ENCODE results near the gene FLT1. TPM values are rescaled to one million over a fixed set of nuclear protein-coding genes. Genes with fewer than 3 reads are reported as not detected.

FLT1 gene
- total and polyA plus RNA-seq, 2 donors (not counting 1 experiment from before 2014, with no cell fraction given) = 1.3 to 2.5 TPM

- H4K20me1 ChIP-seq (ENCODE audit: control insufficient read depth, extremely low read depth, insufficient read depth, low read length) = no peaks in the 10 kb centered on the region
- peak overlapping the region; percentile 3 to 54 (median 28) for H3K4me3 ChIP-seq (replicated peaks in 1 of 4; ENCODE audit: control extremely low read depth in 1 of 4, insufficient read depth in 1 of 4, low read depth in 3 of 4, low read length in 4 of 4)
- H3K36me3 ChIP-seq (ENCODE audit: control insufficient read depth, insufficient read depth, low read length) = no peaks in the 10 kb centered on the region
- no peak overlapping the region for H3K27ac ChIP-seq (ENCODE audit: insufficient read depth, low read length)
- H3K79me2 ChIP-seq (ENCODE audit: control insufficient read depth, insufficient read depth, low read length) = no peaks in the 10 kb centered on the region
- H3K4me1 ChIP-seq (ENCODE audit: control insufficient read depth, extremely low read depth, insufficient read depth, low read length) = peaks cover 4% of the 10 kb centered on the region
- H3K9ac ChIP-seq (ENCODE audit: insufficient read depth, low read length) = no peak overlapping the region
- H3K9me3 ChIP-seq (ENCODE audit: control insufficient read depth, insufficient read depth, low read depth, low read length) = no peaks in the 10 kb centered on the region
- peaks cover 4% of the 10 kb centered on the region for H3K27me3 ChIP-seq (ENCODE audit: control insufficient read depth, insufficient read depth, low read length)
- TF ChIP-seq EZH2 (IDR thresholded peaks at IDR 0.05; ENCODE audit: low read length, missing control alignments) = no peak
- TF ChIP-seq, protein P1, sequence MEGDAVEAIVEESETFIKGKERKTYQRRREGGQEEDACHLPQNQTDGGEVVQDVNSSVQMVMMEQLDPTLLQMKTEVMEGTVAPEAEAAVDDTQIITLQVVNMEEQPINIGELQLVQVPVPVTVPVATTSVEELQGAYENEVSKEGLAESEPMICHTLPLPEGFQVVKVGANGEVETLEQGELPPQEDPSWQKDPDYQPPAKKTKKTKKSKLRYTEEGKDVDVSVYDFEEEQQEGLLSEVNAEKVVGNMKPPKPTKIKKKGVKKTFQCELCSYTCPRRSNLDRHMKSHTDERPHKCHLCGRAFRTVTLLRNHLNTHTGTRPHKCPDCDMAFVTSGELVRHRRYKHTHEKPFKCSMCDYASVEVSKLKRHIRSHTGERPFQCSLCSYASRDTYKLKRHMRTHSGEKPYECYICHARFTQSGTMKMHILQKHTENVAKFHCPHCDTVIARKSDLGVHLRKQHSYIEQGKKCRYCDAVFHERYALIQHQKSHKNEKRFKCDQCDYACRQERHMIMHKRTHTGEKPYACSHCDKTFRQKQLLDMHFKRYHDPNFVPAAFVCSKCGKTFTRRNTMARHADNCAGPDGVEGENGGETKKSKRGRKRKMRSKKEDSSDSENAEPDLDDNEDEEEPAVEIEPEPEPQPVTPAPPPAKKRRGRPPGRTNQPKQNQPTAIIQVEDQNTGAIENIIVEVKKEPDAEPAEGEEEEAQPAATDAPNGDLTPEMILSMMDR (conservative IDR thresholded peaks at IDR 0.05 in 1 of 2, IDR thresholded peaks at IDR 0.05 in 1 of 2; ENCODE audit: low read depth in 1 of 2, low read length in 2 of 2) = no peak
- DNase-seq (ENCODE audit: low read depth in 2 of 2) = no peak
- H3K4me2 ChIP-seq (ENCODE audit: extremely low read depth, insufficient read depth, low read length) = peak overlapping the region; percentile 59
- peak overlapping the region; percentile 53 for H2AFZ ChIP-seq (ENCODE audit: low read length)
Measured at GRCh38 chr13:28531845-28532387, 37.0 kb upstream of the FLT1 start.

DNA sequence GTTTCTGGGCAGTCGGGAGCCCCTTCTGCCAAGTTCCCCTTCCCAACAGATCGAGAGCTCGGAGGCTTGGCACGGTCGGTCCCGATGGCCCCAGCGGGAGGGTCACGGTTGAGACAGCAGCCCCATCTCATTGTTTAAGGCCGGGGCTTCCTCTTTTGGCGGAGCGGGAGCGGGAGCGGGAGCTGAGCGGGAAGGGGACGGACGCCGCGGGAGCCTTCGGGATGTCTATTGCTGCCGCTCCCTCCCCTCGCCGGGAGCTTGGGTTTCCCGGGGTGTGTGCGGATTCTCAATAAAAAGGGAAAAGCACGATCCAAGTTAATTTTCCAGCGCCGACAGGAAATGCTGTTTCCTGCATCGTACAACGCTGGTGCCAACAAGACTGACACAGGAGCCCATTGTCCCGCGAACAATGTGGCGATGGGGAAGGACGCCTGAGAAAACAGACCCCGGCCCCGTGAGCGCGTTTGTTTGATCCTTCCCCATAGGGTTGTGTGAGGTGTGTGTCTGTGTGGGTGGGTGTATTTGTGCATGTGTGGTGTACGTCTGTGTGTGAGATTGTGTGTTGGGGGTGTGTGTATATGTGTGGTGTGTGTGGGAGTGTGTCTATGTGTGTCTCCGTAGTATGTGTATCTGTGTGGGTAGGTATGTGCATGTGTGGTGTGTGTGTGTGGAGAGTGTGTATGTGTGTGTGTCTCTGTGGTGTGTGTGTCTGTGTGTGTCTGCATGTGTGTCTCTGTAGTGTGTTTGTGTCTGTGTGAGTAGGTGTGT is 36.3 kb upstream of the FLT1 start:
- peak; percentile 16 to 17 for DNase-seq (ENCODE audit: low read depth in 2 of 2)
- H3K4me2 ChIP-seq (ENCODE audit: extremely low read depth, insufficient read depth, low read length) = peak overlapping the region; percentile 59
- H3K9ac ChIP-seq (ENCODE audit: insufficient read depth, low read length) = no peak overlapping the region

GRCh38 chr13:28530729-28531076 is 35.8 kb upstream of the FLT1 start:
- no peak overlapping the region for H3K9ac ChIP-seq (ENCODE audit: insufficient read depth, low read length)
- DNase-seq (ENCODE audit: low read depth in 2 of 2) = peak in 1 of 2 donors; percentile 36
- no peaks in the 10 kb centered on the region for H3K79me2 ChIP-seq (ENCODE audit: control insufficient read depth, insufficient read depth, low read length)
- TF ChIP-seq, protein P1 (conservative IDR thresholded peaks at IDR 0.05 in 1 of 2, IDR thresholded peaks at IDR 0.05 in 1 of 2; ENCODE audit: low read depth in 1 of 2, low read length in 2 of 2) = peak in 1 of 2 donors; percentile 19
- TF ChIP-seq EZH2 (IDR thresholded peaks at IDR 0.05; ENCODE audit: low read length, missing control alignments) = no peak
- H2AFZ ChIP-seq (ENCODE audit: low read length) = peak overlapping the region; percentile 67
- peak overlapping the region; percentile 59 for H3K4me2 ChIP-seq (ENCODE audit: extremely low read depth, insufficient read depth, low read length)
- H3K4me1 ChIP-seq (ENCODE audit: control insufficient read depth, extremely low read depth, insufficient read depth, low read length) = peaks cover 4% of the 10 kb centered on the region
- H3K9me3 ChIP-seq (ENCODE audit: control insufficient read depth, insufficient read depth, low read depth, low read length) = no peaks in the 10 kb centered on the region
- no peak overlapping the region for H3K27ac ChIP-seq (ENCODE audit: insufficient read depth, low read length)
- peaks cover 4% of the 10 kb centered on the region for H3K27me3 ChIP-seq (ENCODE audit: control insufficient read depth, insufficient read depth, low read length)
- H4K20me1 ChIP-seq (ENCODE audit: control insufficient read depth, extremely low read depth, insufficient read depth, low read length) = no peaks in the 10 kb centered on the region
- H3K4me3 ChIP-seq (replicated peaks in 1 of 4; ENCODE audit: control extremely low read depth in 1 of 4, insufficient read depth in 1 of 4, low read depth in 3 of 4, low read length in 4 of 4) = peak overlapping the region in 3 of 4 experiments; percentile 33 to 54 (median 49)
- H3K36me3 ChIP-seq (ENCODE audit: control insufficient read depth, insufficient read depth, low read length) = no peaks in the 10 kb centered on the region

More for the DNA sequence above, 36.3 kb upstream of the FLT1 start:
- H3K9me3 ChIP-seq (ENCODE audit: control insufficient read depth, insufficient read depth, low read depth, low read length) = no peaks in the 10 kb centered on the region
- H4K20me1 ChIP-seq (ENCODE audit: control insufficient read depth, extremely low read depth, insufficient read depth, low read length) = no peaks in the 10 kb centered on the region
- peaks cover 4% of the 10 kb centered on the region for H3K27me3 ChIP-seq (ENCODE audit: control insufficient read depth, insufficient read depth, low read length)
- H3K4me3 ChIP-seq (replicated peaks in 1 of 4; ENCODE audit: control extremely low read depth in 1 of 4, insufficient read depth in 1 of 4, low read depth in 3 of 4, low read length in 4 of 4) = peak overlapping the region; percentile 6 to 54 (median 41)
- no peaks in the 10 kb centered on the region for H3K79me2 ChIP-seq (ENCODE audit: control insufficient read depth, insufficient read depth, low read length)
- H2AFZ ChIP-seq (ENCODE audit: low read length) = peak overlapping the region; percentile 67
- H3K36me3 ChIP-seq (ENCODE audit: control insufficient read depth, insufficient read depth, low read length) = no peaks in the 10 kb centered on the region
- no peak overlapping the region for H3K27ac ChIP-seq (ENCODE audit: insufficient read depth, low read length)
- H3K4me1 ChIP-seq (ENCODE audit: control insufficient read depth, extremely low read depth, insufficient read depth, low read length) = peaks cover 4% of the 10 kb centered on the region
- TF ChIP-seq EZH2 (IDR thresholded peaks at IDR 0.05; ENCODE audit: low read length, missing control alignments) = no peak
- TF ChIP-seq, protein P1 (conservative IDR thresholded peaks at IDR 0.05 in 1 of 2, IDR thresholded peaks at IDR 0.05 in 1 of 2; ENCODE audit: low read depth in 1 of 2, low read length in 2 of 2) = no peak

Data from fibroblast of lung (primary cell).